Osteocyte (in vitro differentiated cells): ENCODE measurements around the gene PHTF1. TPM values are rescaled to one million over a fixed set of nuclear protein-coding genes. Genes with fewer than 3 reads are reported as not detected.

Experiments
- DNase-seq: peaks from one replicate; pipeline ENCODE4 v3.0.0; 2021; ENCODE audit warnings: mixed read lengths; ENCODE audit not compliant: unreplicated experiment; ENCODE audit errors: extremely low spot score
- H3K27ac Mint-ChIP-seq: one replicate; pipeline ENCODE4 v1.8.0; 2021; ENCODE audit warnings: mild to moderate bottlenecking, mixed read lengths; ENCODE audit not compliant: unreplicated experiment
- H3K27me3 Mint-ChIP-seq: one replicate; pipeline ENCODE4 v1.8.0; 2021; ENCODE audit warnings: mixed read lengths; ENCODE audit not compliant: unreplicated experiment
- H3K36me3 Mint-ChIP-seq: one replicate; pipeline ENCODE4 v1.8.0; 2021; ENCODE audit warnings: mixed read lengths; ENCODE audit not compliant: unreplicated experiment
- H3K4me1 Mint-ChIP-seq: one replicate; pipeline ENCODE4 v1.8.0; 2021; ENCODE audit warnings: mixed read lengths; ENCODE audit not compliant: unreplicated experiment
- H3K4me3 Mint-ChIP-seq: one replicate; pipeline ENCODE4 v1.8.0; 2021; ENCODE audit warnings: mild to moderate bottlenecking, moderate library complexity, mixed read lengths; ENCODE audit not compliant: unreplicated experiment
- H3K9me3 Mint-ChIP-seq: one replicate; pipeline ENCODE4 v1.8.0; 2021; ENCODE audit warnings: mixed read lengths; ENCODE audit not compliant: unreplicated experiment
- CTCF ChIP-seq: fragments of 200-600 bp; sonication (generic); IDR thresholded peaks from 2 replicates; pipeline ENCODE4 v1.5.0; 2021; ENCODE audit warnings: antibody characterized with exemption, mild to moderate bottlenecking, moderate library complexity
- total RNA-seq: library from RNA; stranded (reverse); gene quantifications from 2 replicates; pipeline ENCODE4 v1.2.1, GENCODE V29; 2021

The PHTF1 gene
- total RNA-seq, 1 donor from 2014 or later, result 25.8 TPM

- Mint-ChIP-seq H3K4me3 (no peak overlapping the region), H3K27ac (no peak overlapping the region), H3K4me1 (peaks cover 7% of the 10 kb centered on the region), H3K9me3 (no peaks in the 10 kb centered on the region), H3K27me3 (no peaks in the 10 kb centered on the region), H3K36me3 (peaks cover 45% of the 10 kb centered on the region)
- TF ChIP-seq CTCF, result no peak
- DNase-seq, result no peak
These were observed 34.9 kb upstream of the PHTF1 start for GRCh38 chr1:113793878-113794834.

GRCh38 chr1:113792986-113793385 is 33.7 kb upstream of the PHTF1 start:
- no peak for TF ChIP-seq CTCF
- Mint-ChIP-seq H3K36me3 (peaks cover 47% of the 10 kb centered on the region), H3K9me3 (no peaks in the 10 kb centered on the region), H3K4me3 (no peak overlapping the region), H3K4me1 (peaks cover 7% of the 10 kb centered on the region), H3K27ac (no peak overlapping the region), H3K27me3 (no peaks in the 10 kb centered on the region)
- DNase-seq, result no peak

- H3K27ac Mint-ChIP-seq, result no peak overlapping the region
- no peak overlapping the region for H3K4me3 Mint-ChIP-seq
- H3K36me3 Mint-ChIP-seq, result peaks cover 45% of the 10 kb centered on the region
- no peaks in the 10 kb centered on the region for H3K9me3 Mint-ChIP-seq
- H3K27me3 Mint-ChIP-seq, result no peaks in the 10 kb centered on the region
- TF ChIP-seq CTCF, result no peak
- H3K4me1 Mint-ChIP-seq, result peaks cover 10% of the 10 kb centered on the region
- DNase-seq, result no peak
These were observed 33.2 kb upstream of the PHTF1 start for GRCh38 chr1:113792471-113792870.

- Mint-ChIP-seq H3K4me1 (peaks cover 19% of the 10 kb centered on the region), H3K9me3 (no peaks in the 10 kb centered on the region), H3K4me3 (no peak overlapping the region), H3K27ac (no peak overlapping the region), H3K36me3 (peaks cover 19% of the 10 kb centered on the region), H3K27me3 (no peaks in the 10 kb centered on the region)
- no peak for DNase-seq
- no peak for TF ChIP-seq CTCF
These were observed 29.5 kb upstream of the PHTF1 start for GRCh38 chr1:113788802-113789201.

- H3K4me1 Mint-ChIP-seq, result peaks cover 30% of the 10 kb centered on the region
- H3K36me3 Mint-ChIP-seq, result peaks cover 15% of the 10 kb centered on the region
- no peak overlapping the region for H3K4me3 Mint-ChIP-seq
- H3K9me3 Mint-ChIP-seq, result no peaks in the 10 kb centered on the region
- no peak for DNase-seq
- peak overlapping the region; percentile 25 for H3K27ac Mint-ChIP-seq
- no peaks in the 10 kb centered on the region for H3K27me3 Mint-ChIP-seq
- no peak for TF ChIP-seq CTCF
These were observed 28.4 kb upstream of the PHTF1 start for GRCh38 chr1:113787663-113788062.
